Thyroid gland (tissue), 4 donors: ENCODE results near the gene NFE2L2. TPM values are rescaled to one million over a fixed set of nuclear protein-coding genes. Genes with fewer than 3 reads are reported as not detected.
A peak's percentile ranks its signal among the peaks of the same experiment; 100 is the strongest.

ENCODE experiments used
- DNase-seq, 2 donors: peaks; one replicate each; pipeline ENCODE4 v3.0.0-alpha.2; 2019
- H3K27ac ChIP-seq, 3 donors: fragments of 200-600 bp; sonication (generic); 1 replicate in 2 of 3; 2 replicates in 1 of 3; pipeline ENCODE4 v1.5.1; 2016 to 2019; ENCODE audit warnings: mild to moderate bottlenecking in 1 of 3, moderate library complexity in 1 of 3
- H3K27me3 ChIP-seq: fragments of 200-600 bp; sonication (generic); one replicate; pipeline ENCODE4 v1.5.1; 2019
- H3K36me3 ChIP-seq, 2 donors: fragments of 200-600 bp; sonication (generic); one replicate each; pipeline ENCODE4 v1.5.1; 2016 to 2019
- H3K4me1 ChIP-seq, 2 donors: fragments of 200-600 bp; sonication (generic); one replicate each; pipeline ENCODE4 v1.5.1; 2017 to 2019
- H3K4me3 ChIP-seq, 3 donors: fragments of 200-600 bp; sonication (generic); replicated peaks in 1 of 3; 1 replicate in 2 of 3; 2 replicates in 1 of 3; pipeline ENCODE4 v1.5.1; 2016; ENCODE audit warnings: mild to moderate bottlenecking in 1 of 3
- H3K9me3 ChIP-seq: fragments of 200-600 bp; sonication (generic); one replicate; pipeline ENCODE4 v1.5.1; 2017
- POLR2A ChIP-seq, 2 donors: fragments of 450-650 bp; IDR thresholded peaks; one replicate each; pipeline ENCODE4 v1.6.1; 2017; ENCODE audit warnings: antibody characterized with exemption in 2 of 2, mild to moderate bottlenecking in 2 of 2, moderate library complexity in 1 of 2
- WGBS, 2 donors: methylation state at CpG; one replicate each; pipeline ENCODE4 v1.1.5; 2017; 5-methylcytosine and 5-hydroxymethylcytosine counted together
- intact Hi-C: fragments of 100-400 bp; cut with DNase I; formaldehyde crosslinking; loops from one replicate; pipeline ENCODE4 v1.15.1; 2023
- total RNA-seq, 4 donors: library from RNA; depleted of rRNA; stranded (reverse); fragments of >200 nt; gene quantifications; one replicate each; pipeline ENCODE4 v1.2.3, GENCODE V29; 2016
- TF ChIP-seq, protein P1 (sequence below), 6 experiments: fragments of 200-600 bp in 3 of 6; fragments of 450-650 bp in 3 of 6; sonication (generic) in 3 of 6; IDR thresholded peaks; one replicate each; pipeline ENCODE4 v1.5.1; 2016 to 2019; ENCODE audit warnings: antibody characterized with exemption in 6 of 6, mild to moderate bottlenecking in 2 of 6, inconsistent platforms in 1 of 6, moderate library complexity in 1 of 6

The NFE2L2 gene
- total RNA-seq, 4 donors from 2014 or later, result 139 to 157 (median 144) TPM

DNA sequence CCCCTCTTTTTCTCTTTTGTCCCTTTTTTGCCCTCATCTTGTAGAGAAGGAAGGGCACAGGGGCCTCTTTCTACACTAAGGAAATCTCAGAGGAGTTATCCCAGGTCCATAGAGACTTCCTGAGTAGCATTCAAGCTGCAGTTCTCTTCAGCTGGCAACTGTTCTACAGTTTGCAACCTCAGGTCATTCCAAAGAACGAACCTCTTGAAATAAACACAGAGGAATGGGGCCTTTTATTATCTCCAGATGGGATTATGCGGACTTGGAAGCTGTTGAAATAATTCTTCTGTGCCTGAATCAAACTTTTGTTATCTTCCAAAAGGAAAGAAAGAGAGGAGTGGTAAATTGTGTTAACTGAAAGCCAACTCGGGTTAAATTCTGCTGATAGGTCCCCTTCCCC lies 31.0 kb upstream of the NFE2L2 start:
- Histone ChIP-seq H3K36me3 (no peaks in the 10 kb centered on the region), H3K27me3 (no peaks in the 10 kb centered on the region), H3K27ac (peak overlapping the region in 1 of 3 donors; percentile 11), H3K9me3 (no peaks in the 10 kb centered on the region), H3K4me3 (no peak overlapping the region), H3K4me1 (no peaks in the 10 kb centered on the region)
- WGBS, 2 donors, result 66 to 69% methylated on average over 3 of the region's 3 CpGs
- DNase-seq, result no peak
- TF ChIP-seq, protein P1, sequence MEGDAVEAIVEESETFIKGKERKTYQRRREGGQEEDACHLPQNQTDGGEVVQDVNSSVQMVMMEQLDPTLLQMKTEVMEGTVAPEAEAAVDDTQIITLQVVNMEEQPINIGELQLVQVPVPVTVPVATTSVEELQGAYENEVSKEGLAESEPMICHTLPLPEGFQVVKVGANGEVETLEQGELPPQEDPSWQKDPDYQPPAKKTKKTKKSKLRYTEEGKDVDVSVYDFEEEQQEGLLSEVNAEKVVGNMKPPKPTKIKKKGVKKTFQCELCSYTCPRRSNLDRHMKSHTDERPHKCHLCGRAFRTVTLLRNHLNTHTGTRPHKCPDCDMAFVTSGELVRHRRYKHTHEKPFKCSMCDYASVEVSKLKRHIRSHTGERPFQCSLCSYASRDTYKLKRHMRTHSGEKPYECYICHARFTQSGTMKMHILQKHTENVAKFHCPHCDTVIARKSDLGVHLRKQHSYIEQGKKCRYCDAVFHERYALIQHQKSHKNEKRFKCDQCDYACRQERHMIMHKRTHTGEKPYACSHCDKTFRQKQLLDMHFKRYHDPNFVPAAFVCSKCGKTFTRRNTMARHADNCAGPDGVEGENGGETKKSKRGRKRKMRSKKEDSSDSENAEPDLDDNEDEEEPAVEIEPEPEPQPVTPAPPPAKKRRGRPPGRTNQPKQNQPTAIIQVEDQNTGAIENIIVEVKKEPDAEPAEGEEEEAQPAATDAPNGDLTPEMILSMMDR (IDR thresholded peaks at IDR 0.05), result no peak
- TF ChIP-seq POLR2A (IDR thresholded peaks at IDR 0.05), result no peak
- intact Hi-C loops, result no loop called here

DNA sequence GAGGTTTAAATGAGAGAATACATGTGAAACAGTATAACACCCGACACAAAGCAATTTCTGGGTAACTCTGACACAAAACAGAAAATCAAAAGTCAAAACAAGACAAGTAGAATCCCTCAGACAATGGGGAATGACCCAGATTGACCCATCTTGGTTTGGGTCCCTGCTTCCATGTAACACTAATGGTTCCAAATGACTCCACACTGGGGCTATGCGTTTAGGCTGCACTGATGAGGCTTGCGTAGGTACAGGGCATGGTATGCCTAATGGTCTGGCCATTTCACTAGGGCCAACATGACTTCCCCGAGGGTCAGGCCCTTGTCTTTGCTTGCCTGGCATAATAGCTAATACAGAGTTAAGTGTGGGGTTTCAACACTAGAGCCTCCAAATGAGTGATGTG lies 27.2 kb upstream of the NFE2L2 start:
- TF ChIP-seq, protein P1 (IDR thresholded peaks at IDR 0.05), result no peak
- TF ChIP-seq POLR2A (IDR thresholded peaks at IDR 0.05), result no peak
- DNase-seq, result no peak
- intact Hi-C loops, result no loop called here
- WGBS, 2 donors, result 91 to 95% methylated on average over 4 of the region's 4 CpGs
- H3K27ac ChIP-seq, result no peak overlapping the region
- no peaks in the 10 kb centered on the region for H3K4me1 ChIP-seq
- no peaks in the 10 kb centered on the region for H3K36me3 ChIP-seq
- no peaks in the 10 kb centered on the region for H3K9me3 ChIP-seq
- H3K27me3 ChIP-seq, result no peaks in the 10 kb centered on the region
- H3K4me3 ChIP-seq, result no peak overlapping the region

DNA sequence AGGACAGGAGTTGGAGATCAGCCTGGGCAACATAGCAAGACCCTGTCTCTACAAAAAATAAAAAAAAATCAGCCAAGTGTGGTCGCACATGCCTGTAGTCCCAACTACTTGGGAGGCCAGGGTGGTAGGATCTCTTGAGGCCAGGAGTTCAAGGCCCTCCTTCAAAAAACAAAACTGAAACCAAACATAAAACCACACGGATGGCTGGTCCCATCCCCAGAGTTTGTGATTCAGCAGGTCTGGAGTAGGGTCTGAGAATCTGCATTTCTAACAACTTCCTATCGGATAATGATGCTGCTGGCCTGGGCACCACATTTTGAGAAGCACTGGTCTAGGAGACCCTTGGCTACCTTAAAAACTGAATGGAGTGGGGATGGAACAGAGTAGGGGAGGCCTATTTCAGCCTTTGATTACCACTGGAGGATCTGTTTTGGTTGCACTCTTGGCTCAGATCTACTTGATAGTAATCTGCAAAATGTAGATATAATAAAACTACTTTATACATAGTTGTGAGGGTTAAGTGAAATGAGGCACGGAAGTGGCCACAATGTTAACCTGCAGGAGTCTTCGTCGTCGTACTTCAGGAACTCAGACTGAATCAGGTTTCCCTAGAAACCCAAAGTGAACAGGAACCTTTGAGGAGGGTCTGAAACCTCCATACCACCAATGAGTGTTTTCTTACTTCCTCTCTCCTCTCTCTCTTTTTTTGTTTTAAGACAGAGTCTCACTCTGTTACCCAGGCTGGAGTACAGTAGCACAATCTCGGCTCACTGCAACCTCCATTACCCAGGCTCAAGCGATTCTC lies 25.5 kb upstream of the NFE2L2 start:
- Histone ChIP-seq H3K36me3 (no peaks in the 10 kb centered on the region), H3K27me3 (no peaks in the 10 kb centered on the region), H3K9me3 (no peaks in the 10 kb centered on the region), H3K4me3 (no peak overlapping the region), H3K4me1 (no peaks in the 10 kb centered on the region), H3K27ac (no peak overlapping the region)
- TF ChIP-seq POLR2A (IDR thresholded peaks at IDR 0.05), result no peak
- TF ChIP-seq, protein P1 (IDR thresholded peaks at IDR 0.05), result no peak
- WGBS, 2 donors, result 71 to 72% methylated on average over 9 of the region's 9 CpGs
- intact Hi-C loops, result no loop called here
- DNase-seq, result no peak

DNA sequence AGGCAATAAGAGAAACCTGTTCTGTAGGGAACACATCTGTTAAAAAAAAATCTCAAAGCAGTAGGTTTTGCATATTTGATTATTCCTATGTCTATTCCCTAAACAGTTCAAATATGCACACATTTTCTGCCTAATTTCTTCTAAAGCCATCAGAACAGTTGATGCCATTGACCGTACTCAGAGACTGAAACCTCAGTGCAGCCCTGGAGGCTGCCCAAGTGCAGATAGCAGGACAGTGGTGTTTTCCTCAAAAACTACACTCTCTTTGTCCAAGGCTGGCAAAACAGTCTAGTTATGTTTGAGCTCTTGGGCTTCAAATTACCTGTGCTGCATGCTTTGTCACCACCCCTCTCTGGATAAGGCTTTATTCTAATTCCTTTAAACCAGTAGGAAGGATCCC lies 23.3 kb upstream of the NFE2L2 start:
- no peak for DNase-seq
- H3K4me3 ChIP-seq, result no peak overlapping the region
- intact Hi-C loops, result no loop called here
- H3K27ac ChIP-seq, result no peak overlapping the region
- no peak for TF ChIP-seq POLR2A (IDR thresholded peaks at IDR 0.05)
- TF ChIP-seq, protein P1 (IDR thresholded peaks at IDR 0.05), result no peak
- no peaks in the 10 kb centered on the region for H3K9me3 ChIP-seq
- WGBS, 2 donors, result 96% methylated on average over 1 of the region's 1 CpG
- H3K27me3 ChIP-seq, result no peaks in the 10 kb centered on the region
- peaks cover 0 to 1% of the 10 kb centered on the region in 2 donors for H3K4me1 ChIP-seq
- H3K36me3 ChIP-seq, result no peaks in the 10 kb centered on the region

DNA sequence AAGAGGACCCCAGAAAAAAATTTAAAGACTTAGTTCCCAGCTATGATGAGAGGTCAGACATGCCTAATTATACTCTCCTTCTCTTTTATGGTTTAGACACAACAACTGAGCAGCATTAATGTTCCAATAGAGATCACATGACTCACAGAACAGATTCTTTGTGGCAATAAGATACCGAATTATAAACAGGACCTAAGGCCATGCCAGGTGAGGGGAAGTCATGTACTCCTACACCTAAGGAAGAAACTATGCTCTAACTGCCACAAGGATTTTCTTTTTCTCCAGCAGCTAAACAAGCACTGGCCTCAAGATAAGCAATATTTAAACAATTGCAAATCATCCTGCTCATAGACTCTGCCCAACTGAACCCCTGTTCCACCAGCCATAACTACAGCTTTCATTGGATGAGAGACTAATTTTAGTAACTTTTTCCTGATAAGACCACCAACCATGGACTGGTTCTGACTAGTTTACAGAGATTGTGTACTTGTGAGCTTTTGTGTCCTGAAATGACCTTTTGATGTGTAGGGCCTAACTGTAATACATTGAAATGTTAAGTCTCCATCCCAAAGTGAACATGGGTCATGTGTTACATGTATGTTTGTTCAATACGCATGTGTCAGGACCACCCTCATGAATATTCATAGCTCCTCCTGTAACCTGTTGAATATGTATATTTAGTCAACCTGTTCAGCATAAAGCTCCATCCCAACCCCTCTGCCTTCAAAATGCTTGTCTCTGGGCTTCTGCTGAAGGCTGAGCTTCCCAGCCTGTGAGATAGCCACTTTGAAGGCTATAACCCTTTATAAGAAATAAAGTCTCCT lies 21.6 kb upstream of the NFE2L2 start:
- TF ChIP-seq POLR2A (IDR thresholded peaks at IDR 0.05), result no peak
- TF ChIP-seq, protein P1 (IDR thresholded peaks at IDR 0.05), result no peak
- Histone ChIP-seq H3K27me3 (no peaks in the 10 kb centered on the region), H3K4me3 (no peak overlapping the region), H3K4me1 (peaks cover 0 to 7% of the 10 kb centered on the region in 2 donors), H3K9me3 (no peaks in the 10 kb centered on the region), H3K36me3 (no peaks in the 10 kb centered on the region), H3K27ac (no peak overlapping the region)
- intact Hi-C loops, result no loop called here
- 88 to 94% methylated on average over 2 of the region's 2 CpGs for WGBS, 2 donors
- DNase-seq, result no peak
